GM23248 (cell line): ENCODE data around the gene DNAJC3. TPM values are rescaled to one million over a fixed set of nuclear protein-coding genes. Genes with fewer than 3 reads are reported as not detected.
"Not testable (repeated sequence)": the region's sequence is repeated elsewhere in the genome, so short reads cannot be mapped to it uniquely, and the experiment has no call there.

Experiments used
- DNase-seq: peaks from one replicate; pipeline ENCODE4 v3.0.0-alpha.2; 2015
- H2AFZ ChIP-seq: fragments of 200-600 bp; sonication (generic); 2 replicates; pipeline ENCODE4 v1.6.1; 2016; ENCODE audit warnings: antibody characterized with exemption
- H3F3A ChIP-seq: fragments of 200-600 bp; sonication (generic); 2 replicates; pipeline ENCODE4 v1.6.1; 2016; ENCODE audit warnings: mild to moderate bottlenecking, antibody characterized with exemption, mixed run types; ENCODE audit not compliant: insufficient read depth
- H3K27ac ChIP-seq: fragments of 200-600 bp; sonication (generic); 2 replicates; pipeline ENCODE4 v1.5.1; 2016; ENCODE audit warnings: mild to moderate bottlenecking
- H3K27me3 ChIP-seq: fragments of 200-600 bp; sonication (generic); replicated peaks from 2 replicates; pipeline ENCODE4 v1.6.1; 2016; ENCODE audit warnings: mild to moderate bottlenecking; ENCODE audit not compliant: insufficient read depth
- H3K36me3 ChIP-seq: fragments of 200-600 bp; sonication (generic); 2 replicates; pipeline ENCODE4 v1.6.1; 2016; ENCODE audit warnings: low read depth, mild to moderate bottlenecking
- H3K4me1 ChIP-seq: fragments of 200-600 bp; sonication (generic); 2 replicates; pipeline ENCODE4 v1.6.1; 2016; ENCODE audit warnings: mild to moderate bottlenecking; ENCODE audit not compliant: insufficient read depth
- H3K4me2 ChIP-seq: fragments of 200-600 bp; sonication (generic); one replicate; pipeline ENCODE4 v1.6.1; 2016; ENCODE audit warnings: mild to moderate bottlenecking; ENCODE audit not compliant: unreplicated experiment
- H3K4me3 ChIP-seq: fragments of 200-600 bp; sonication (generic); 2 replicates; pipeline ENCODE4 v1.5.1; 2016; ENCODE audit warnings: mild to moderate bottlenecking
- H3K79me2 ChIP-seq: fragments of 200-600 bp; sonication (generic); 2 replicates; pipeline ENCODE4 v1.6.1; 2016; ENCODE audit warnings: mild to moderate bottlenecking; ENCODE audit not compliant: insufficient read depth
- H3K9ac ChIP-seq: fragments of 200-600 bp; sonication (generic); 2 replicates; pipeline ENCODE4 v1.6.1; 2016; ENCODE audit warnings: mild to moderate bottlenecking
- H3K9me2 ChIP-seq: fragments of 200-600 bp; sonication (generic); 2 replicates; pipeline ENCODE4 v1.6.1; 2016; ENCODE audit warnings: mixed run types, mild to moderate bottlenecking, moderate library complexity; ENCODE audit not compliant: insufficient read depth
- H3K9me3 ChIP-seq: fragments of 200-600 bp; sonication (generic); one replicate; pipeline ENCODE4 v1.6.1; 2017; ENCODE audit warnings: low read depth
- H4K20me1 ChIP-seq: fragments of 200-600 bp; sonication (generic); 2 replicates; pipeline ENCODE4 v1.6.0; 2016; ENCODE audit not compliant: insufficient read depth
- EZH2 ChIP-seq: fragments of 200-600 bp; sonication (generic); IDR thresholded peaks from 2 replicates; pipeline ENCODE4 v1.6.1; 2018; ENCODE audit warnings: antibody characterized with exemption, mild to moderate bottlenecking; ENCODE audit not compliant: insufficient read depth, poor library complexity, severe bottlenecking
- EZH2phosphoT487 ChIP-seq: fragments of 200-600 bp; sonication (generic); IDR thresholded peaks from 2 replicates; pipeline ENCODE4 v1.6.1; 2018; ENCODE audit warnings: antibody characterized with exemption, moderate library complexity, mild to moderate bottlenecking, low read depth; ENCODE audit not compliant: insufficient read depth
- WGBS, 2 experiments: methylation state at CpG; one replicate each; pipeline ENCODE4 v1.1.6; 2015 to 2017; ENCODE audit warnings: low lambda C conversion rate in 2 of 2, low coverage in 1 of 2; ENCODE audit errors: missing lambda C conversion rate in 2 of 2; 5-methylcytosine and 5-hydroxymethylcytosine counted together
- in situ Hi-C: fragments of 300-500 bp; cut with MboI; formaldehyde crosslinking; loops from 2 replicates; pipeline ENCODE4 v1.15.0; 2020
- polyA plus RNA-seq: library from polyadenylated mRNA; unstranded; fragments of >200 nt; fragmentation: Nextera tagmentation; extraction: Ambion mirVana; gene quantifications from 2 replicates; pipeline ENCODE4 v1.2.1, GENCODE V29; 2016
- total RNA-seq: library from RNA; depleted of rRNA; stranded (reverse); fragments of >200 nt; shearing (Covaris generic); gene quantifications from 2 replicates; pipeline ENCODE4 v1.2.3, GENCODE V29; 2014

DNAJC3 gene
- total and polyA plus RNA-seq, 2 experiments from 2014 or later: 39.5 to 42.4 TPM

DNA sequence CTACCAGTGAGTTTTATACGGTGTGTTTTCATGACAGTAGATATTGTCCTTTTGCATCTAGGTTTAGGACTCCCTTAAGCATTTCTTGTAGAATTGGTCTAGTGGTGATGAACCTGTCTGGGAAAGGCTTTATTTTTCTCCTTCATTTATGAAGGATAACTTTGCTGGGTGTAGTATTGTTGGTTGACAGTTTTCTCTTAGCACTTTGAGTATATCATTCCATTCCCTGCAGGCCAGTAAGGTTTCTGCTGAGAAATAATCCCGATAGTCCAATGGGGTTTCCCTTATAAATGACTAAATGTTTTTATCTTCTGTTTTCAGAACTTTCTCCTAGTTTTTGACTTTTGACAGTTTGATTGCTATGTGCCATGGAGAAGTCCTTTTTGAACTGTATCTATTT, 57.2 kb downstream of the DNAJC3 start:
- Histone ChIP-seq H3K27me3 (no peaks in the 10 kb centered on the region), H3K36me3 (0 out of 2 replicates have a peak, but pooled peaks cover 4% of the 10 kb centered on the region), H3K9ac (no peak overlapping the region), H2AFZ (no peak overlapping the region), H3K4me2 (no peak overlapping the region), H3F3A (0 out of 2 replicates have a peak, but pooled peaks cover 6% of the 10 kb centered on the region), H3K9me3 (no peaks in the 10 kb centered on the region), H3K4me3 (no peak overlapping the region), H3K27ac (no peak overlapping the region), H3K9me2 (no peaks in the 10 kb centered on the region), H3K79me2 (peaks cover 61% of the 10 kb centered on the region), H4K20me1 (no peaks in the 10 kb centered on the region), H3K4me1 (no peaks in the 10 kb centered on the region)
- no peak for TF ChIP-seq EZH2
- no peak for TF ChIP-seq EZH2phosphoT487
- 96 to 97% methylated on average over 2 of the region's 2 CpGs for WGBS, 2 experiments
- in situ Hi-C loops: no loop called here
- no peak for DNase-seq

DNA sequence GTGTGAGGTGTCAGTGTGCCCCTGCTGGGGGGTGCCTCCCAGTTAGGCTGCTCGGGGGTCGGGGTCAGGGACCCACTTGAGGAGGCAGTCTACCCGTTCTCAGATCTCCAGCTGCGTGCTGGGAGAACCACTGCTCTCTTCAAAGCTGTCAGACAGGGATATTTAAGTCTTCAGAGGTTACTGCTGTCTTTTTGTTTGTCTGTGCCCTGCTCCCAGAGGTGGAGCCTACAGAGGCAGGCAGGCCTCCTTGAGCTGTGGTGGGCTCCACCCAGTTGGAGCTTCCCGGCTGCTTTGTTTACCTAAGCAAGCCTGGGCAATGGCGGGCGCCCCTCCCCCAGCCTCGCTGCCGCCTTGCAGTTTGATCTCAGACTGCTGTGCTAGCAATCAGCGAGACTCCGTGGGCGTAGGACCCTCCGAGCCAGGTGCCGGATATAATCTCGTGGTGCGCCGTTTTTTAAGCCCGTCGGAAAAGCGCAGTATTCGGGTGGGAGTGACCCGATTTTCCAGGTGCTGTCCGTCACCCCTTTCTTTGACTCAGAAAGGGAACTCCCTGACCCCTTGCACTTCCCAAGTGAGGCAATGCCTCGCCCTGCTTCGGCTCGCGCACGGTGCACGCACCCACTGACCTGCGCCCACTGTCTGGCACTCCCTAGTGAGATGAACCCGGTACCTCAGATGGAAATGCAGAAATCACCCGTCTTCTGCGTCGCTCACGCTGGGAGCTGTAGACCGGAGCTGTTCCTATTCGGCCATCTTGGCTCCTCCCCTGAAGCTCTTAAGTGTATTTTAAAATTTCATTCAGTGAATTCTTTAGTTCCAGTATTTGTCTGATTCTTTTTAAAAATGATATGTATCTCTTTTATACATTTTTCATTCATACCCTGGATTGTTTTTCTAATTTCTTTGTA, 63.4 kb downstream of the DNAJC3 start:
- H4K20me1 ChIP-seq, H3K27ac ChIP-seq, H3K36me3 ChIP-seq, H3K27me3 ChIP-seq, H2AFZ ChIP-seq, DNase-seq, H3K4me1 ChIP-seq, H3K9ac ChIP-seq, H3K9me3 ChIP-seq, H3F3A ChIP-seq, in situ Hi-C loops, H3K9me2 ChIP-seq, H3K4me2 ChIP-seq, H3K4me3 ChIP-seq: not testable (repeated sequence)
- peaks cover 55% of the 10 kb centered on the region for H3K79me2 ChIP-seq
- WGBS, 2 experiments: 86 to 91% methylated on average over 10 to 12 of the region's 37 CpGs

DNA sequence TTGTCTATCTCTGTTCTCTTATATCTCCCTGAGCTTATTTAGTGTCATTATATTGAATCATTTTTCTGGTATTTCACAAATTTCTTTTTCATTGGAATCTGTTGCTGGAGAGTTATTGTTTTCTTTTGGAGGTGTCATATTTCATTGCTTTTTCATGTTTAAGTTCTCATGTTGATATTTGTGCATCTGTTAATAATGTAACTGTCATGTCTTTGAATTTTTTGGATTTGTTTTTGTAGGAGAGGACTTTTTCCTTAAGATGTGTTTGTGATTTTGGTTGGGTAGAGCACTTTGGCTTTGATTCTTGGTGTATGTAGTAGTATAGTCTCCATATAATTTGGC, 64.0 kb downstream of the DNAJC3 start:
- H3K9me3 ChIP-seq: no peaks in the 10 kb centered on the region
- no peaks in the 10 kb centered on the region for H3K4me1 ChIP-seq
- no peaks in the 10 kb centered on the region for H3F3A ChIP-seq
- in situ Hi-C loops: no loop called here
- H3K9me2 ChIP-seq: no peaks in the 10 kb centered on the region
- H3K4me2 ChIP-seq: no peak overlapping the region
- H4K20me1 ChIP-seq: 0 out of 2 replicates have a peak, but pooled peaks cover 4% of the 10 kb centered on the region
- no peak overlapping the region for H2AFZ ChIP-seq
- no peak overlapping the region for H3K27ac ChIP-seq
- no peak for DNase-seq
- H3K27me3 ChIP-seq: no peaks in the 10 kb centered on the region
- H3K36me3 ChIP-seq: no peaks in the 10 kb centered on the region
- H3K9ac ChIP-seq: no peak overlapping the region
- H3K4me3 ChIP-seq: no peak overlapping the region
- H3K79me2 ChIP-seq: peaks cover 58% of the 10 kb centered on the region
- no peak for TF ChIP-seq EZH2
- TF ChIP-seq EZH2phosphoT487: no peak

DNA sequence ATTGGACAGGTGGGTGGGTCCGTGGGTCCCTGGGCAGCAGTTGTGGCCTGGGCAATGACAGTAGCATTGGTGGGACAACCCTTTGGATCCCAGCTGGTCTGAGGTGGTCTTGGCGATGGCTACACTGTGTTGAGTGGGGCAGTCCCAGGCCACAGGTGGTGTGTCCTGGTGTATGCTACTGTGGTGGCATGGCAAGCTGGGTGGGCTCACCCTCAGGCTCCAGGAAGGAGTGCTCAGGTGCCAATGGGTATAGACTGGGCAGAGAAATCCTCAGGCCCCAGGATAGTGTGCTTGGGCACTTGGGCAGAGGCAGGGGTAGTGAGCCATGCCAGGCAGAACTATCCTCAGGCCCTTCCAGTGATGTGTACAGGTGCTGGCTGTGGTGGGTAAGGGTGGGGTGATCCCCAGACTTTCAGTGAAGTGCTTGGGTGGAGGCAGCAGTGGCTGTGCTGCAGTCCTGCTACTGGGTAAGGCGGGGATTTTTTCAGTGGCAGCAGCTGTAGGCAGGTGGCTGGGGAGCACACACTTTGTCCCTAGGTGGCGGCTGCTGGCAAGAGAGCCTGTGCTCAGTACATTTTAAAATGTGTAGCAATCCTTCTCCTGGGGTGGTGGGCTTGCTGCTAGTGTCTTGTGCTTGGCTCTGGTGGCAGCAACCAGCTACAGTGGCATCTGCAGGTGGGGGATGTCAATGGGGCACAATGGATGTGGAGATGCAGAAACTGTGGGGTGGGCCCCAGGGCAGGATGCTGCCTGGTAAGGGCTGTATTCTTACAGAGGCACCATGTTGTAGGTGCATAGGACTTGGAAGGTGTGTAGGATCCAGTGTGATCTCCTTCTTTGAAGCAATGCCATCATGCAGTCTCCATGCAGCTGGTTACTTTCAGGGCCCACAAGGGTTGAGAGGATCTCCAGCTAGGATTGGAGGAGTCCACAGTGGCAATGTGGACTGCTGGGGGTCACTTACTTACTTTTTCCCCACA, 64.9 kb downstream of the DNAJC3 start:
- Histone ChIP-seq H3K9me2 (no peaks in the 10 kb centered on the region), H3K79me2 (peaks cover 65% of the 10 kb centered on the region), H3K9ac (no peak overlapping the region), H3K36me3 (no peaks in the 10 kb centered on the region), H3K9me3 (no peaks in the 10 kb centered on the region), H3K27me3 (no peaks in the 10 kb centered on the region), H4K20me1 (peaks cover 12% of the 10 kb centered on the region; the same call in 1 of the 2 replicates), H3K4me2 (no peak overlapping the region), H3F3A (no peaks in the 10 kb centered on the region), H3K4me3 (no peak overlapping the region), H3K27ac (no peak overlapping the region), H3K4me1 (no peaks in the 10 kb centered on the region), H2AFZ (no peak overlapping the region)
- no peak for DNase-seq
- in situ Hi-C loops: no loop called here
- WGBS, 2 experiments: 100% methylated on average over 4 of the region's 4 CpGs
- TF ChIP-seq EZH2: no peak
- no peak for TF ChIP-seq EZH2phosphoT487
